ENCODE results near the gene UGT1A7.

Gene UGT1A7

GRCh38 chr2:233754872-233755611, 73.3 kb downstream of the UGT1A7 start:
- Mint-ChIP-seq H3K27me3 (ENCODE audit: low read depth) (peaks cover 4% of the 10 kb centered on the region), H3K36me3 (ENCODE audit: low read depth) (no peaks in the 10 kb centered on the region), H3K4me3 (no peak overlapping the region), H3K27ac (no peak overlapping the region), H3K9me3 (peaks cover 16% of the 10 kb centered on the region), H3K4me1 (no peaks in the 10 kb centered on the region)
- no peak for TF ChIP-seq CTCF (IDR thresholded peaks at IDR 0.05; ENCODE audit: unreplicated experiment in 3 of 3)

- Mint-ChIP-seq H3K36me3 (ENCODE audit: low read depth) (no peaks in the 10 kb centered on the region), H3K4me1 (no peaks in the 10 kb centered on the region), H3K27me3 (ENCODE audit: low read depth) (peaks cover 9% of the 10 kb centered on the region), H3K9me3 (peaks cover 12% of the 10 kb centered on the region), H3K27ac (no peak overlapping the region), H3K4me3 (no peak overlapping the region)
- no peak for TF ChIP-seq CTCF (IDR thresholded peaks at IDR 0.05; ENCODE audit: unreplicated experiment in 3 of 3)
Measured at GRCh38 chr2:233756429-233757081, 74.9 kb downstream of the UGT1A7 start.

- H3K4me1 Mint-ChIP-seq: no peaks in the 10 kb centered on the region
- no peak overlapping the region for H3K4me3 Mint-ChIP-seq
Measured at GRCh38 chr2:233758141-233758540, 76.4 kb downstream of the UGT1A7 start.

GRCh38 chr2:233758849-233759248, 77.1 kb downstream of the UGT1A7 start:
- no peak overlapping the region for H3K27ac Mint-ChIP-seq

More at GRCh38 chr2:233758141-233758540, 76.4 kb downstream of the UGT1A7 start:
- H3K27me3 Mint-ChIP-seq (ENCODE audit: low read depth): peaks cover 9% of the 10 kb centered on the region
- TF ChIP-seq CTCF (IDR thresholded peaks at IDR 0.05; ENCODE audit: unreplicated experiment in 3 of 3): no peak
- H3K27ac Mint-ChIP-seq: no peak overlapping the region
- H3K36me3 Mint-ChIP-seq (ENCODE audit: low read depth): no peaks in the 10 kb centered on the region
- H3K9me3 Mint-ChIP-seq: no peaks in the 10 kb centered on the region

GRCh38 chr2:233760043-233760442, 78.3 kb downstream of the UGT1A7 start, which contains the start of gene UGT1A1:
Gene UGT1A1 (plus strand): TSS chr2:233760270. CDS start chr2:233760288, 18 bp downstream.
- H3K9me3 Mint-ChIP-seq: no peaks in the 10 kb centered on the region
- no peak for TF ChIP-seq CTCF (IDR thresholded peaks at IDR 0.05; ENCODE audit: unreplicated experiment in 3 of 3)
- peaks cover 9% of the 10 kb centered on the region for H3K27me3 Mint-ChIP-seq (ENCODE audit: low read depth)
- H3K27ac Mint-ChIP-seq: no peak within 1 kb of the TSS
- H3K36me3 Mint-ChIP-seq (ENCODE audit: low read depth): no peaks in the 10 kb centered on the region
- H3K4me3 Mint-ChIP-seq: no peak within 1 kb of the TSS
- H3K4me1 Mint-ChIP-seq: no peaks in the 10 kb centered on the region

More at GRCh38 chr2:233758849-233759248, 77.1 kb downstream of the UGT1A7 start:
- Mint-ChIP-seq H3K4me1 (no peaks in the 10 kb centered on the region), H3K27me3 (ENCODE audit: low read depth) (peaks cover 9% of the 10 kb centered on the region), H3K9me3 (no peaks in the 10 kb centered on the region), H3K4me3 (no peak overlapping the region), H3K36me3 (ENCODE audit: low read depth) (no peaks in the 10 kb centered on the region)
- TF ChIP-seq CTCF (IDR thresholded peaks at IDR 0.05; ENCODE audit: unreplicated experiment in 3 of 3): no peak
